Body of pancreas (tissue), 4 donors: ENCODE results near the gene NDFIP2.

Experiments used
- CTCF ChIP-seq, 7 experiments: fragments of 450-650 bp in 4 of 7; fragments of 200-600 bp in 3 of 7; sonication (generic) in 3 of 7; IDR thresholded peaks; one replicate each; pipeline ENCODE4 v1.5.1; 2016 to 2019; ENCODE audit warnings: antibody characterized with exemption in 7 of 7
- POLR2A ChIP-seq, 3 donors: fragments of 450-650 bp; IDR thresholded peaks; one replicate each; pipeline ENCODE4 v1.6.1; 2016; ENCODE audit warnings: antibody characterized with exemption in 3 of 3, mild to moderate bottlenecking in 2 of 3

- TF ChIP-seq CTCF (IDR thresholded peaks at IDR 0.05) (no peak), POLR2A (IDR thresholded peaks at IDR 0.05) (no peak)
These were observed 32.0 kb downstream of the NDFIP2 start for GRCh38 chr13:79512950-79513349.
